Peyer's patch (tissue), 4 donors: ENCODE data around the gene SYT10.

Source experiments
- CTCF ChIP-seq, 6 experiments: fragments of 450-650 bp in 4 of 6; fragments of 200-600 bp in 2 of 6; sonication (generic) in 1 of 6; IDR thresholded peaks; one replicate each; pipeline ENCODE4 v1.5.1; 2017 to 2019; ENCODE audit warnings: antibody characterized with exemption in 6 of 6, mild to moderate bottlenecking in 3 of 6, moderate library complexity in 1 of 6
- POLR2A ChIP-seq, 2 donors: fragments of 450-650 bp; IDR thresholded peaks; one replicate each; pipeline ENCODE4 v1.5.1; 2017; ENCODE audit warnings: antibody characterized with exemption in 2 of 2, mild to moderate bottlenecking in 2 of 2, moderate library complexity in 2 of 2

GRCh38 chr12:33431648-33432047 is 8.0 kb downstream of the SYT10 start:
- no peak for TF ChIP-seq CTCF (IDR thresholded peaks at IDR 0.05)
- TF ChIP-seq POLR2A (IDR thresholded peaks at IDR 0.05) = no peak
